Caco-2 (cell line): ENCODE data around the gene AGO3. TPM values are rescaled to one million over a fixed set of nuclear protein-coding genes. Genes with fewer than 3 reads are reported as not detected.

ENCODE experiments used
- BruUV-seq: library from RNA; stranded (reverse); fragments of 400-500 nt; replicated peaks from 2 replicates; lab custom pipeline; 2021; lab: Mats Ljungman, UMichigan
- CTCF ChIA-PET: fragments of 300-600 bp; sonication (Branson Sonifier 250); formaldehyde crosslinking; loops from one replicate; lab custom pipeline; 2022; ENCODE audit warnings: antibody characterized with exemption; lab: Charles Lee
- POLR2A ChIA-PET: fragments of 300-600 bp; sonication (Branson Sonifier 250); formaldehyde crosslinking; loops from one replicate; lab custom pipeline; 2022; ENCODE audit warnings: antibody characterized with exemption; lab: Charles Lee
- DNase-seq, 2 experiments: peaks; one replicate each; pipeline versions ENCODE4 v3.0.0 to v3.0.0-alpha.2; 2020 to 2022
- H3K27me3 ChIP-seq: replicated peaks from 2 replicates; pipeline ENCODE4 v1.6.0; 2011; ENCODE audit warnings: low read length; ENCODE audit not compliant: control insufficient read depth, insufficient read depth
- H3K36me3 ChIP-seq: 2 replicates; pipeline ENCODE4 v1.5.1; 2011; ENCODE audit warnings: low read length; ENCODE audit not compliant: control insufficient read depth, insufficient read depth
- H3K4me1 ChIP-seq: fragments of 250-450 bp; sonication (Bioruptor Pico); 2 replicates; pipeline ENCODE4 v1.5.1; 2020; ENCODE audit warnings: mild to moderate bottlenecking
- H3K4me3 ChIP-seq: 2 replicates; pipeline ENCODE4 v1.5.1; 2011; ENCODE audit warnings: low read depth, mild to moderate bottlenecking, control low read depth, low read length
- H3K9me3 ChIP-seq: fragments of 250-450 bp; sonication (Bioruptor Pico); 2 replicates; pipeline ENCODE4 v1.5.1; 2020; ENCODE audit warnings: mild to moderate bottlenecking, moderate library complexity
- H3K27ac Mint-ChIP-seq: one replicate; pipeline ENCODE4 v1.8.0; 2022; ENCODE audit warnings: mixed read lengths; ENCODE audit not compliant: unreplicated experiment
- H3K27me3 Mint-ChIP-seq: one replicate; pipeline ENCODE4 v1.8.0; 2022; ENCODE audit warnings: mixed read lengths; ENCODE audit not compliant: insufficient read depth, unreplicated experiment
- H3K36me3 Mint-ChIP-seq: one replicate; pipeline ENCODE4 v1.8.0; 2022; ENCODE audit warnings: mild to moderate bottlenecking, mixed read lengths; ENCODE audit not compliant: insufficient read depth, unreplicated experiment
- H3K4me1 Mint-ChIP-seq: one replicate; pipeline ENCODE4 v1.8.0; 2022; ENCODE audit warnings: low read depth, mixed read lengths; ENCODE audit not compliant: unreplicated experiment
- H3K4me3 Mint-ChIP-seq: one replicate; pipeline ENCODE4 v1.8.0; 2022; ENCODE audit warnings: mild to moderate bottlenecking, moderate library complexity, mixed read lengths; ENCODE audit not compliant: unreplicated experiment
- H3K9me3 Mint-ChIP-seq: one replicate; pipeline ENCODE4 v1.8.0; 2022; ENCODE audit warnings: mixed read lengths; ENCODE audit not compliant: unreplicated experiment
- intact Hi-C: fragments of 100-400 bp; cut with micrococcal nuclease; formaldehyde crosslinking; loops from one replicate; pipeline ENCODE4 v1.10.0; 2022; ENCODE audit not compliant: unreplicated experiment
- total RNA-seq: library from RNA; stranded (reverse); gene quantifications from 2 replicates; pipeline ENCODE4 v1.2.3, GENCODE V29; 2022
- TF ChIP-seq, protein P1 (sequence below), 2 experiments: fragments of 200-600 bp in 1 of 2; IDR thresholded peaks; 1 replicate in 1 of 2; 2 replicates in 1 of 2; pipeline versions ENCODE4 v1.5.1 to v1.8.0; 2011 to 2022; ENCODE audit warnings: antibody characterized with exemption in 1 of 2, control low read depth in 1 of 2, inconsistent platforms in 1 of 2, low read depth in 1 of 2, low read length in 1 of 2, mild to moderate bottlenecking in 1 of 2, moderate library complexity in 1 of 2; ENCODE audit not compliant: insufficient read depth in 1 of 2, severe bottlenecking in 1 of 2, unreplicated experiment in 1 of 2

AGO3 gene
- total RNA-seq, 1 experiment from 2014 or later = 18.1 TPM

GRCh38 chr1:36108314-36108713 is 177.4 kb downstream of the AGO3 start:
- Histone ChIP-seq H3K36me3 (no peaks in the 10 kb centered on the region), H3K4me3 (no peak overlapping the region), H3K27me3 (no peaks in the 10 kb centered on the region), H3K4me1 (no peaks in the 10 kb centered on the region), H3K9me3 (no peaks in the 10 kb centered on the region)
- Mint-ChIP-seq H3K4me3 (no peak overlapping the region), H3K27ac (no peak overlapping the region), H3K36me3 (no peaks in the 10 kb centered on the region), H3K27me3 (no peaks in the 10 kb centered on the region), H3K4me1 (no peaks in the 10 kb centered on the region), H3K9me3 (no peaks in the 10 kb centered on the region)
- no peak for DNase-seq
- TF ChIP-seq, protein P1, sequence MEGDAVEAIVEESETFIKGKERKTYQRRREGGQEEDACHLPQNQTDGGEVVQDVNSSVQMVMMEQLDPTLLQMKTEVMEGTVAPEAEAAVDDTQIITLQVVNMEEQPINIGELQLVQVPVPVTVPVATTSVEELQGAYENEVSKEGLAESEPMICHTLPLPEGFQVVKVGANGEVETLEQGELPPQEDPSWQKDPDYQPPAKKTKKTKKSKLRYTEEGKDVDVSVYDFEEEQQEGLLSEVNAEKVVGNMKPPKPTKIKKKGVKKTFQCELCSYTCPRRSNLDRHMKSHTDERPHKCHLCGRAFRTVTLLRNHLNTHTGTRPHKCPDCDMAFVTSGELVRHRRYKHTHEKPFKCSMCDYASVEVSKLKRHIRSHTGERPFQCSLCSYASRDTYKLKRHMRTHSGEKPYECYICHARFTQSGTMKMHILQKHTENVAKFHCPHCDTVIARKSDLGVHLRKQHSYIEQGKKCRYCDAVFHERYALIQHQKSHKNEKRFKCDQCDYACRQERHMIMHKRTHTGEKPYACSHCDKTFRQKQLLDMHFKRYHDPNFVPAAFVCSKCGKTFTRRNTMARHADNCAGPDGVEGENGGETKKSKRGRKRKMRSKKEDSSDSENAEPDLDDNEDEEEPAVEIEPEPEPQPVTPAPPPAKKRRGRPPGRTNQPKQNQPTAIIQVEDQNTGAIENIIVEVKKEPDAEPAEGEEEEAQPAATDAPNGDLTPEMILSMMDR (IDR thresholded peaks at IDR 0.05; ENCODE audit: insufficient read depth in 1 of 2, low read depth in 1 of 2, low read length in 1 of 2, severe bottlenecking in 1 of 2, unreplicated experiment in 1 of 2) = no peak
- intact Hi-C loops = no loop called here
- BruUV-seq = no TSS peak
- ChIA-PET POLR2A (no interaction called here), CTCF (no interaction called here)

DNA sequence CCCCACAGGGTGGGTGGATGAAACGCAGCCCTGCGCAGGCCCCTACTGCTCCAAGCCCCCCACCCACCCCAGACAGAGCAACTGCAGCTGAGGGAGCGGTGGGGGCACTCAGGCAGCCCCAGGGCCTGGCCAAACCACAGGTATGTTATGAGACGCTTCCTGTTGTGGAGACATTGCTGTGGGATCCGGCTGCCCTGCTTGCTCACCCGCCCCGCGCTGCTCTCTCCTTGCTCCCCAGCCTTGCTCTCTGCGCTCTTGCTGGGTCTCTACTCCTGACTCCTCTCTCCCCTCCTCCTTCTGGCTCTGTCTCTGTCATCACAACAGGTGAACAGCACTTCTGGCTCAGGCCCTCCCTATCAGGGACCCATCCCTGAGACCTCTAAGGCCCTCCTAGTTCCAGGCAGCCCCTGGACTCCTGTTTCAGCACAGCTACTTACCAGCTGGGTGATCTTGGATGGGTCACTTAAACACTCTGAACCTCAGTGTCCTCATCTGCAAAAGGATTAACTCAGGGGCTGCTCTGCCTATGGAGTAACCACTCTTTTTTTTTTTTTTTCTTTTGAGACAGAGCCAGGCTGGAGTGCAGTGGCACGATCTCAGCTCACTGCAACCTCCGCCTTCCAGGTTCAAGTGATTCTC is 178.3 kb downstream of the AGO3 start:
- CTCF ChIA-PET = no interaction called here
- Mint-ChIP-seq H3K36me3 (no peaks in the 10 kb centered on the region), H3K27ac (no peak overlapping the region), H3K27me3 (no peaks in the 10 kb centered on the region), H3K4me1 (no peaks in the 10 kb centered on the region), H3K9me3 (no peaks in the 10 kb centered on the region), H3K4me3 (no peak overlapping the region)
- H3K4me1 ChIP-seq = no peaks in the 10 kb centered on the region
- POLR2A ChIA-PET = no interaction called here
- TF ChIP-seq, protein P1 (IDR thresholded peaks at IDR 0.05; ENCODE audit: insufficient read depth in 1 of 2, low read depth in 1 of 2, low read length in 1 of 2, severe bottlenecking in 1 of 2, unreplicated experiment in 1 of 2) = no peak
- no peak overlapping the region for H3K4me3 ChIP-seq
- H3K27me3 ChIP-seq = no peaks in the 10 kb centered on the region
- DNase-seq = no peak
- H3K9me3 ChIP-seq = no peaks in the 10 kb centered on the region
- intact Hi-C loops = no loop called here
- no TSS peak for BruUV-seq
- no peaks in the 10 kb centered on the region for H3K36me3 ChIP-seq

DNA sequence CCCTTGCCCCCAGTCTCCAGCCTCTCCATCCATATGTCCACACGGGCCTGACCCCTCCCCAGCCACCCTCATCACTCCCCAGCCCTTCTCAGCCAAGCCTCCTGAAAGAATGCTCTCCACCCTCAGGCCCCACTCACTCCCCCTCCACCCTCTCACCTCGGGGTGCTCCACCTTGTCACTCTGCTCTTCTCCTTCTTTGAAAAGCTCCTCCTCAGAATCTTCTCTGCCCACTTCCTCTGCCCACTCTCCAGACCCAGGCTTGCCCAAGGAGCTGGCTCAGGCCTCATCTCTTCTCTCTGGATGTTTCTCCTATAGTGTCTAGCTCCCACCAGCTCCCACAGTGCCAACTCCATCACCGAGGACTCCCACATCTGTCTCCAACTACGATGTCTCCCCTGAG is 180.2 kb downstream of the AGO3 start:
- H3K4me3 Mint-ChIP-seq = no peak overlapping the region
- TF ChIP-seq, protein P1 (IDR thresholded peaks at IDR 0.05; ENCODE audit: insufficient read depth in 1 of 2, low read depth in 1 of 2, low read length in 1 of 2, severe bottlenecking in 1 of 2, unreplicated experiment in 1 of 2) = no peak
- H3K36me3 Mint-ChIP-seq = no peaks in the 10 kb centered on the region
- H3K27ac Mint-ChIP-seq = no peak overlapping the region
- Histone ChIP-seq H3K27me3 (no peaks in the 10 kb centered on the region), H3K9me3 (no peaks in the 10 kb centered on the region), H3K4me3 (no peak overlapping the region), H3K36me3 (no peaks in the 10 kb centered on the region), H3K4me1 (no peaks in the 10 kb centered on the region)
- intact Hi-C loops = no loop called here
- no peaks in the 10 kb centered on the region for H3K9me3 Mint-ChIP-seq
- ChIA-PET POLR2A (interaction anchor here (0.7 kb wide), 1 partner anchor 25 kb away, joined by 5 read pairs; no protein-coding TSS in a partner anchor), CTCF (no interaction called here)
- no peaks in the 10 kb centered on the region for H3K27me3 Mint-ChIP-seq
- H3K4me1 Mint-ChIP-seq = no peaks in the 10 kb centered on the region
- no TSS peak for BruUV-seq
- DNase-seq = no peak
